Effector memory CD4-positive, alpha-beta T cell (primary cell): ENCODE results near the gene ECI2.

Experiments used
- DNase-seq, 3 donors: peaks; one replicate each; pipeline ENCODE4 v3.0.0-alpha.2; 2020
- H3K27ac ChIP-seq: 2 replicates; pipeline ENCODE4 v1.7.0; 2013; ENCODE audit warnings: mild to moderate bottlenecking, low read length, moderate library complexity; ENCODE audit not compliant: insufficient read depth, poor library complexity, severe bottlenecking
- H3K27me3 ChIP-seq: replicated peaks from 2 replicates; pipeline ENCODE4 v1.7.0; 2013; ENCODE audit warnings: mild to moderate bottlenecking, low read length; ENCODE audit not compliant: insufficient read depth, control insufficient read depth, poor library complexity, severe bottlenecking
- H3K36me3 ChIP-seq: 2 replicates; pipeline ENCODE4 v1.7.0; 2013; ENCODE audit warnings: mild to moderate bottlenecking, low read length, moderate library complexity; ENCODE audit not compliant: control insufficient read depth, insufficient read depth
- H3K4me1 ChIP-seq: 2 replicates; pipeline ENCODE4 v1.7.0; 2013; ENCODE audit warnings: low read length, mild to moderate bottlenecking; ENCODE audit not compliant: control insufficient read depth, insufficient read depth, poor library complexity, severe bottlenecking
- H3K4me3 ChIP-seq: 2 replicates; pipeline ENCODE4 v1.7.0; 2013; ENCODE audit warnings: low read length, low read depth, mild to moderate bottlenecking; ENCODE audit not compliant: insufficient read depth, poor library complexity, severe bottlenecking
- H3K9me3 ChIP-seq: 2 replicates; pipeline ENCODE4 v1.7.0; 2013; ENCODE audit warnings: mild to moderate bottlenecking, low read length, moderate library complexity; ENCODE audit not compliant: control insufficient read depth

ECI2 gene

GRCh38 chr6:4145083-4145482 lies 9.7 kb upstream of the ECI2 start:
- no peak overlapping the region for H3K27ac ChIP-seq
- DNase-seq: no peak
- H3K27me3 ChIP-seq: no peaks in the 10 kb centered on the region
- H3K4me3 ChIP-seq: no peak overlapping the region
- no peaks in the 10 kb centered on the region for H3K9me3 ChIP-seq
- H3K4me1 ChIP-seq: no peaks in the 10 kb centered on the region
- no peaks in the 10 kb centered on the region for H3K36me3 ChIP-seq

- DNase-seq: no peak
- no peaks in the 10 kb centered on the region for H3K27me3 ChIP-seq
Observed at GRCh38 chr6:4139272-4139671, 3.9 kb upstream of the ECI2 start.

GRCh38 chr6:4138186-4138585 lies 2.8 kb upstream of the ECI2 start:
- Histone ChIP-seq H3K9me3 (no peaks in the 10 kb centered on the region), H3K36me3 (no peaks in the 10 kb centered on the region), H3K27me3 (no peaks in the 10 kb centered on the region), H3K4me1 (peaks cover 8% of the 10 kb centered on the region), H3K4me3 (no peak overlapping the region), H3K27ac (no peak overlapping the region)
- no peak for DNase-seq

More at GRCh38 chr6:4139272-4139671, 3.9 kb upstream of the ECI2 start:
- Histone ChIP-seq H3K9me3 (no peaks in the 10 kb centered on the region), H3K4me1 (peaks cover 8% of the 10 kb centered on the region), H3K36me3 (no peaks in the 10 kb centered on the region), H3K4me3 (no peak overlapping the region), H3K27ac (no peak overlapping the region)

- no peak for DNase-seq
- Histone ChIP-seq H3K4me3 (peak overlapping the region; percentile 80), H3K27me3 (no peaks in the 10 kb centered on the region), H3K4me1 (peaks cover 8% of the 10 kb centered on the region), H3K36me3 (peaks cover 5% of the 10 kb centered on the region), H3K27ac (peak overlapping the region; percentile 66), H3K9me3 (no peaks in the 10 kb centered on the region)
Observed at GRCh38 chr6:4136354-4136831, 1.0 kb upstream of the ECI2 start.

- DNase-seq: peak; percentile 90 to 95 (median 91)
- peak overlapping the region; percentile 66 for H3K27ac ChIP-seq
- peak overlapping the region; percentile 80 for H3K4me3 ChIP-seq
Observed at GRCh38 chr6:4135665-4136353, 434 bp upstream of the ECI2 start.

GRCh38 chr6:4133941-4134838 lies 1.2 kb downstream of the ECI2 start:
- no peaks in the 10 kb centered on the region for H3K27me3 ChIP-seq
- H3K27ac ChIP-seq: peak overlapping the region; percentile 81
- no peaks in the 10 kb centered on the region for H3K9me3 ChIP-seq
- H3K4me3 ChIP-seq: peak overlapping the region; percentile 78
- DNase-seq: no peak
- H3K4me1 ChIP-seq: peaks cover 8% of the 10 kb centered on the region
- peaks cover 21% of the 10 kb centered on the region for H3K36me3 ChIP-seq

More at GRCh38 chr6:4135665-4136353, 434 bp upstream of the ECI2 start:
- Histone ChIP-seq H3K36me3 (peaks cover 5% of the 10 kb centered on the region), H3K27me3 (no peaks in the 10 kb centered on the region), H3K4me1 (peaks cover 8% of the 10 kb centered on the region), H3K9me3 (no peaks in the 10 kb centered on the region)

GRCh38 chr6:4130357-4130987 lies 4.9 kb downstream of the ECI2 start:
- H3K27ac ChIP-seq: no peak overlapping the region
- no peak overlapping the region for H3K4me3 ChIP-seq
- peaks cover 50% of the 10 kb centered on the region for H3K36me3 ChIP-seq

GRCh38 chr6:4129446-4129845 lies 5.9 kb downstream of the ECI2 start:
- DNase-seq: no peak
- Histone ChIP-seq H3K4me1 (no peaks in the 10 kb centered on the region), H3K27ac (no peak overlapping the region), H3K36me3 (peaks cover 60% of the 10 kb centered on the region), H3K4me3 (no peak overlapping the region), H3K9me3 (no peaks in the 10 kb centered on the region), H3K27me3 (no peaks in the 10 kb centered on the region)

More at GRCh38 chr6:4130357-4130987, 4.9 kb downstream of the ECI2 start:
- DNase-seq: no peak
- Histone ChIP-seq H3K9me3 (no peaks in the 10 kb centered on the region), H3K4me1 (no peaks in the 10 kb centered on the region), H3K27me3 (no peaks in the 10 kb centered on the region)

GRCh38 chr6:4128748-4129147 lies 6.6 kb downstream of the ECI2 start:
- Histone ChIP-seq H3K4me3 (no peak overlapping the region), H3K36me3 (peaks cover 66% of the 10 kb centered on the region), H3K27ac (no peak overlapping the region), H3K27me3 (no peaks in the 10 kb centered on the region), H3K9me3 (no peaks in the 10 kb centered on the region), H3K4me1 (no peaks in the 10 kb centered on the region)
- no peak for DNase-seq
